NOMO-1 treated with dmso at 0.1 percent for 144 hours (cell line): Measurements from ENCODE around the gene PIK3C2A.

Source experiments
- DNase-seq: peaks from one replicate; lab custom pipeline; 2025; ENCODE audit not compliant: unreplicated experiment; lab: John Stamatoyannopoulos, UW

The PIK3C2A gene

GRCh38 chr11:17161515-17161914, 46.3 kb downstream of the PIK3C2A start:
- DNase-seq = no peak

- DNase-seq = no peak
These were observed 48.3 kb downstream of the PIK3C2A start for GRCh38 chr11:17159441-17159840.
